Measurements from ENCODE around the gene RRBP1. TPM values are rescaled to one million over a fixed set of nuclear protein-coding genes. Genes with fewer than 3 reads are reported as not detected.
A peak's percentile ranks its signal among the peaks of the same experiment; 100 is the strongest.

RRBP1 gene
- total RNA-seq, 3 donors from 2014 or later = 49.8 to 92.4 (median 78.0) TPM

- no peak overlapping the region for H3K4me3 ChIP-seq
- no peak overlapping the region for H3K27ac ChIP-seq
- no peaks in the 10 kb centered on the region for H3K27me3 ChIP-seq
- DNase-seq (ENCODE audit: low spot score in 2 of 2) = no peak
- no peaks in the 10 kb centered on the region for H3K36me3 ChIP-seq
- H3K4me1 ChIP-seq = no peaks in the 10 kb centered on the region
- H3K9me3 ChIP-seq = no peaks in the 10 kb centered on the region
- intact Hi-C loops (cut with DNase I; ENCODE audit: low total_unique reads) = no loop called here
- TF ChIP-seq POLR2A (IDR thresholded peaks at IDR 0.05) (no peak), CTCF (IDR thresholded peaks at IDR 0.05) (no peak), POLR2AphosphoS5 (IDR thresholded peaks at IDR 0.05) (no peak)
These were observed 40.5 kb downstream of the RRBP1 start for GRCh38 chr20:17641520-17641964.

GRCh38 chr20:17640875-17641378 lies 41.1 kb downstream of the RRBP1 start:
- Histone ChIP-seq H3K27me3 (no peaks in the 10 kb centered on the region), H3K36me3 (no peaks in the 10 kb centered on the region), H3K27ac (no peak overlapping the region), H3K4me3 (no peak overlapping the region), H3K4me1 (no peaks in the 10 kb centered on the region), H3K9me3 (no peaks in the 10 kb centered on the region)
- TF ChIP-seq POLR2A (IDR thresholded peaks at IDR 0.05) (no peak), POLR2AphosphoS5 (IDR thresholded peaks at IDR 0.05) (no peak), CTCF (IDR thresholded peaks at IDR 0.05) (no peak)
- no peak for DNase-seq (ENCODE audit: low spot score in 2 of 2)
- intact Hi-C loops (cut with DNase I; ENCODE audit: low total_unique reads) = no loop called here

GRCh38 chr20:17640146-17640874 lies 41.7 kb downstream of the RRBP1 start:
- no peak for DNase-seq (ENCODE audit: low spot score in 2 of 2)
- Histone ChIP-seq H3K4me1 (no peaks in the 10 kb centered on the region), H3K27ac (no peak overlapping the region), H3K36me3 (no peaks in the 10 kb centered on the region), H3K27me3 (no peaks in the 10 kb centered on the region), H3K9me3 (no peaks in the 10 kb centered on the region), H3K4me3 (no peak overlapping the region)
- no peak for TF ChIP-seq CTCF (IDR thresholded peaks at IDR 0.05)
- TF ChIP-seq POLR2A (IDR thresholded peaks at IDR 0.05) = no peak
- no peak for TF ChIP-seq POLR2AphosphoS5 (IDR thresholded peaks at IDR 0.05)
- intact Hi-C loops (cut with DNase I; ENCODE audit: low total_unique reads) = no loop called here

GRCh38 chr20:17638835-17639407 lies 43.1 kb downstream of the RRBP1 start:
- Histone ChIP-seq H3K4me1 (peaks cover 0 to 5% of the 10 kb centered on the region in 2 donors), H3K9me3 (no peaks in the 10 kb centered on the region), H3K4me3 (no peak overlapping the region), H3K27ac (no peak overlapping the region), H3K27me3 (no peaks in the 10 kb centered on the region), H3K36me3 (no peaks in the 10 kb centered on the region)
- no peak for TF ChIP-seq POLR2AphosphoS5 (IDR thresholded peaks at IDR 0.05)
- no peak for TF ChIP-seq POLR2A (IDR thresholded peaks at IDR 0.05)
- TF ChIP-seq CTCF (IDR thresholded peaks at IDR 0.05) = no peak
- no peak for DNase-seq (ENCODE audit: low spot score in 2 of 2)
- intact Hi-C loops (cut with DNase I; ENCODE audit: low total_unique reads) = no loop called here

- no peak for TF ChIP-seq POLR2A (IDR thresholded peaks at IDR 0.05)
- TF ChIP-seq CTCF (IDR thresholded peaks at IDR 0.05) = no peak
- no peak for TF ChIP-seq POLR2AphosphoS5 (IDR thresholded peaks at IDR 0.05)
- Histone ChIP-seq H3K4me3 (no peak overlapping the region), H3K36me3 (no peaks in the 10 kb centered on the region), H3K27me3 (no peaks in the 10 kb centered on the region), H3K4me1 (peaks cover 0 to 5% of the 10 kb centered on the region in 2 donors), H3K9me3 (no peaks in the 10 kb centered on the region), H3K27ac (peak overlapping the region in 1 of 2 donors; percentile 42)
- intact Hi-C loops (cut with DNase I; ENCODE audit: low total_unique reads) = no loop called here
- no peak for DNase-seq (ENCODE audit: low spot score in 2 of 2)
These were observed 43.9 kb downstream of the RRBP1 start for GRCh38 chr20:17637985-17638640.

All from breast epithelium (tissue), 4 donors.